ENCODE results near the gene GOPC.

GRCh38 chr6:117531809-117532725 lies 70.2 kb downstream of the GOPC start:
- TF ChIP-seq, protein P1, sequence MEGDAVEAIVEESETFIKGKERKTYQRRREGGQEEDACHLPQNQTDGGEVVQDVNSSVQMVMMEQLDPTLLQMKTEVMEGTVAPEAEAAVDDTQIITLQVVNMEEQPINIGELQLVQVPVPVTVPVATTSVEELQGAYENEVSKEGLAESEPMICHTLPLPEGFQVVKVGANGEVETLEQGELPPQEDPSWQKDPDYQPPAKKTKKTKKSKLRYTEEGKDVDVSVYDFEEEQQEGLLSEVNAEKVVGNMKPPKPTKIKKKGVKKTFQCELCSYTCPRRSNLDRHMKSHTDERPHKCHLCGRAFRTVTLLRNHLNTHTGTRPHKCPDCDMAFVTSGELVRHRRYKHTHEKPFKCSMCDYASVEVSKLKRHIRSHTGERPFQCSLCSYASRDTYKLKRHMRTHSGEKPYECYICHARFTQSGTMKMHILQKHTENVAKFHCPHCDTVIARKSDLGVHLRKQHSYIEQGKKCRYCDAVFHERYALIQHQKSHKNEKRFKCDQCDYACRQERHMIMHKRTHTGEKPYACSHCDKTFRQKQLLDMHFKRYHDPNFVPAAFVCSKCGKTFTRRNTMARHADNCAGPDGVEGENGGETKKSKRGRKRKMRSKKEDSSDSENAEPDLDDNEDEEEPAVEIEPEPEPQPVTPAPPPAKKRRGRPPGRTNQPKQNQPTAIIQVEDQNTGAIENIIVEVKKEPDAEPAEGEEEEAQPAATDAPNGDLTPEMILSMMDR (conservative IDR thresholded peaks at IDR 0.05), result no peak
- no peak for TF ChIP-seq EZH2 (IDR thresholded peaks at IDR 0.05; ENCODE audit: low read depth)

Measured in PC-9 (cell line).